ENCODE data around the gene C20orf173.

- TF ChIP-seq USF2 (IDR thresholded peaks at IDR 0.05; ENCODE audit: borderline replicate concordance, low read depth, low read length) = no peak
- TF ChIP-seq YY1 (IDR thresholded peaks at IDR 0.05; ENCODE audit: low read depth) = no peak
- no peak for TF ChIP-seq CTCF (IDR thresholded peaks at IDR 0.05)
- no peak for TF ChIP-seq MAX (IDR thresholded peaks at IDR 0.05; ENCODE audit: low read depth)
- no peak for TF ChIP-seq JUND (IDR thresholded peaks at IDR 0.05)
- TF ChIP-seq POLR2AphosphoS5 (IDR thresholded peaks at IDR 0.05; ENCODE audit: low read depth, low read length) = no peak
These were observed 10.5 kb downstream of the C20orf173 start for GRCh38 chr20:35518955-35519354.
